K562 (cell line): Measurements from ENCODE around the gene RAI14. TPM values are rescaled to one million over a fixed set of nuclear protein-coding genes. Genes with fewer than 3 reads are reported as not detected.

Source experiments
- CXXC5 ChIP-seq: fragments of 250-450 bp; sonication (Bioruptor Pico); IDR thresholded peaks from 2 replicates; pipeline ENCODE4 v1.8.0; 2022; ENCODE audit warnings: inconsistent platforms, mild to moderate bottlenecking, moderate library complexity
- FOSL1 ChIP-seq: fragments of 200-800 bp; sonication (Bioruptor generic); conservative IDR thresholded peaks from 2 replicates; pipeline ENCODE4 v1.6.1; 2016; ENCODE audit warnings: missing genetic modification characterization, missing compliant biosample characterization
- KAT7 ChIP-seq: sonication (generic); formaldehyde crosslinking; IDR thresholded peaks from 2 replicates; pipeline ENCODE4 v1.8.0; 2022; ENCODE audit warnings: missing genetic modification reagents, mild to moderate bottlenecking, borderline replicate concordance
- MEIS2 ChIP-seq: fragments of 450-650 bp; IDR thresholded peaks from 2 replicates; pipeline ENCODE4 v1.6.1; 2014; ENCODE audit warnings: mild to moderate bottlenecking; ENCODE audit not compliant: partially characterized antibody
- MLLT1 ChIP-seq, 2 experiments: fragments of 450-650 bp; IDR thresholded peaks; 2 replicates each; pipeline ENCODE4 v1.6.1; 2016
- RCOR1 ChIP-seq, 2 experiments: IDR thresholded peaks; 2 replicates each; pipeline ENCODE4 v1.6.1; 2012; ENCODE audit warnings: low read depth in 2 of 2, low read length in 2 of 2, borderline replicate concordance in 1 of 2, improper control_type of control experiment in 1 of 2
- TAL1 ChIP-seq: fragments of 450-650 bp; IDR thresholded peaks from 2 replicates; pipeline ENCODE4 v1.6.1; 2016; ENCODE audit warnings: mild to moderate bottlenecking
- TCF7 ChIP-seq: sonication (generic); IDR thresholded peaks from 2 replicates; pipeline ENCODE4 v1.6.1; 2016; ENCODE audit warnings: antibody characterized with exemption, borderline replicate concordance
- TEAD1 ChIP-seq, 2 experiments: fragments of 450-650 bp in 1 of 2; sonication (generic) in 1 of 2; formaldehyde crosslinking; IDR thresholded peaks; 2 replicates each; pipeline versions ENCODE4 v1.4.0 to v1.8.0; 2020 to 2022; ENCODE audit warnings: mild to moderate bottlenecking in 2 of 2, missing genetic modification reagents in 1 of 2
- TEAD4 ChIP-seq, 2 experiments: sonication (generic) in 1 of 2; formaldehyde crosslinking in 1 of 2; IDR thresholded peaks; 2 replicates each; pipeline versions ENCODE4 v1.6.1 to v1.8.0; 2012 to 2022; ENCODE audit warnings: borderline replicate concordance in 1 of 2, inconsistent platforms in 1 of 2, low read length in 1 of 2, mild to moderate bottlenecking in 1 of 2, missing genetic modification reagents in 1 of 2
- ZNF282 ChIP-seq: sonication (generic); formaldehyde crosslinking; IDR thresholded peaks from 2 replicates; pipeline ENCODE4 v1.8.1; 2023; ENCODE audit warnings: missing genetic modification reagents
- polyA plus RNA-seq, 8 experiments: library from polyadenylated mRNA; depleted of rRNA in 4 of 8; stranded (reverse) in 5 of 8; unstranded in 3 of 8; fragments of >200 nt; fragmentation: Nextera tagmentation in 2 of 8; fragmentation: Illumina TruSeq in 1 of 8; extraction: Ambion mirVana in 2 of 8; extraction: Trizol in 1 of 8; gene quantifications; 2 replicates each; pipeline versions ENCODE4 v1.2.1 to v1.2.3, GENCODE V29; 2011 to 2014; ENCODE audit warnings: inconsistent platforms in 1 of 8, missing spikeins in 1 of 8
- total RNA-seq, 7 experiments: library from RNA; depleted of rRNA in 6 of 7; stranded (reverse); fragments of >200 nt in 6 of 7; fragmentation: Illumina TruSeq in 2 of 7; extraction: Trizol in 2 of 7; gene quantifications; 2 replicates each; pipeline versions ENCODE4 v1.2.1 to v1.2.3, GENCODE V29; 2011 to 2021; ENCODE audit warnings: low replicate concordance in 1 of 7
- TF ChIP-seq, protein P1 (sequence below): fragments of 200-800 bp; sonication (Bioruptor generic); IDR thresholded peaks from 2 replicates; pipeline ENCODE4 v1.6.1; 2017; ENCODE audit warnings: missing genetic modification characterization, missing compliant biosample characterization
- TF ChIP-seq, protein P2 (sequence below): fragments of 450-650 bp; IDR thresholded peaks from 2 replicates; pipeline ENCODE4 v1.6.1; 2016
- TF ChIP-seq, protein P3 (sequence below): fragments of 200-800 bp; sonication (Bioruptor generic); IDR thresholded peaks from 2 replicates; pipeline ENCODE4 v1.6.1; 2016; ENCODE audit warnings: missing genetic modification characterization, missing compliant biosample characterization

RAI14 gene
- total and polyA plus RNA-seq, 9 of the 15 experiments (the other 6 are each of a cell fraction or from before 2014, with no cell fraction given) = 11.3 to 82.5 (median 34.8) TPM

GRCh38 chr5:34687269-34688011 is 31.3 kb downstream of the RAI14 start (continued):
- TF ChIP-seq TCF7 (no peak), RCOR1 (IDR thresholded peaks at IDR 0.05; ENCODE audit: borderline replicate concordance in 1 of 2, low read depth in 2 of 2, low read length in 2 of 2) (0 out of 4 replicates have a peak, but pooled peaks of 1 of the 2 experiments have one; percentile 54), MLLT1 (IDR thresholded peaks at IDR 0.05) (0 out of 4 replicates have a peak, but pooled peaks of 1 of the 2 experiments have one; percentile 13), ZNF282 (CRISPR knock-in tag) (no peak), CXXC5 (CRISPR knock-in tag) (0 out of 2 replicates have a peak, but pooled peaks have one; percentile 33), KAT7 (CRISPR knock-in tag) (no peak), TAL1 (0 out of 2 replicates have a peak, but pooled peaks have one; percentile 14), FOSL1 (tag) (peak; percentile 86), TEAD1 (CRISPR knock-in tag; IDR thresholded peaks at IDR 0.05) (peak; percentile 59 to 83; a peak in 3 of 4 replicates), MEIS2 (peak; percentile 79), TEAD4 (IDR thresholded peaks at IDR 0.05; ENCODE audit: low read length) (peak; percentile 81), TEAD4 (CRISPR knock-in tag; IDR thresholded peaks at IDR 0.05; ENCODE audit: borderline replicate concordance) (no peak)
- TF ChIP-seq, protein P1, sequence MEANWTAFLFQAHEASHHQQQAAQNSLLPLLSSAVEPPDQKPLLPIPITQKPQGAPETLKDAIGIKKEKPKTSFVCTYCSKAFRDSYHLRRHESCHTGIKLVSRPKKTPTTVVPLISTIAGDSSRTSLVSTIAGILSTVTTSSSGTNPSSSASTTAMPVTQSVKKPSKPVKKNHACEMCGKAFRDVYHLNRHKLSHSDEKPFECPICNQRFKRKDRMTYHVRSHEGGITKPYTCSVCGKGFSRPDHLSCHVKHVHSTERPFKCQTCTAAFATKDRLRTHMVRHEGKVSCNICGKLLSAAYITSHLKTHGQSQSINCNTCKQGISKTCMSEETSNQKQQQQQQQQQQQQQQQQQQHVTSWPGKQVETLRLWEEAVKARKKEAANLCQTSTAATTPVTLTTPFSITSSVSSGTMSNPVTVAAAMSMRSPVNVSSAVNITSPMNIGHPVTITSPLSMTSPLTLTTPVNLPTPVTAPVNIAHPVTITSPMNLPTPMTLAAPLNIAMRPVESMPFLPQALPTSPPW (CRISPR knock-in tag) = peak; percentile 88
- TF ChIP-seq, protein P2, sequence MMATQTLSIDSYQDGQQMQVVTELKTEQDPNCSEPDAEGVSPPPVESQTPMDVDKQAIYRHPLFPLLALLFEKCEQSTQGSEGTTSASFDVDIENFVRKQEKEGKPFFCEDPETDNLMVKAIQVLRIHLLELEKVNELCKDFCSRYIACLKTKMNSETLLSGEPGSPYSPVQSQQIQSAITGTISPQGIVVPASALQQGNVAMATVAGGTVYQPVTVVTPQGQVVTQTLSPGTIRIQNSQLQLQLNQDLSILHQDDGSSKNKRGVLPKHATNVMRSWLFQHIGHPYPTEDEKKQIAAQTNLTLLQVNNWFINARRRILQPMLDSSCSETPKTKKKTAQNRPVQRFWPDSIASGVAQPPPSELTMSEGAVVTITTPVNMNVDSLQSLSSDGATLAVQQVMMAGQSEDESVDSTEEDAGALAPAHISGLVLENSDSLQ = peak; percentile 36; the same call in 1 of the 2 replicates
- TF ChIP-seq, protein P3, sequence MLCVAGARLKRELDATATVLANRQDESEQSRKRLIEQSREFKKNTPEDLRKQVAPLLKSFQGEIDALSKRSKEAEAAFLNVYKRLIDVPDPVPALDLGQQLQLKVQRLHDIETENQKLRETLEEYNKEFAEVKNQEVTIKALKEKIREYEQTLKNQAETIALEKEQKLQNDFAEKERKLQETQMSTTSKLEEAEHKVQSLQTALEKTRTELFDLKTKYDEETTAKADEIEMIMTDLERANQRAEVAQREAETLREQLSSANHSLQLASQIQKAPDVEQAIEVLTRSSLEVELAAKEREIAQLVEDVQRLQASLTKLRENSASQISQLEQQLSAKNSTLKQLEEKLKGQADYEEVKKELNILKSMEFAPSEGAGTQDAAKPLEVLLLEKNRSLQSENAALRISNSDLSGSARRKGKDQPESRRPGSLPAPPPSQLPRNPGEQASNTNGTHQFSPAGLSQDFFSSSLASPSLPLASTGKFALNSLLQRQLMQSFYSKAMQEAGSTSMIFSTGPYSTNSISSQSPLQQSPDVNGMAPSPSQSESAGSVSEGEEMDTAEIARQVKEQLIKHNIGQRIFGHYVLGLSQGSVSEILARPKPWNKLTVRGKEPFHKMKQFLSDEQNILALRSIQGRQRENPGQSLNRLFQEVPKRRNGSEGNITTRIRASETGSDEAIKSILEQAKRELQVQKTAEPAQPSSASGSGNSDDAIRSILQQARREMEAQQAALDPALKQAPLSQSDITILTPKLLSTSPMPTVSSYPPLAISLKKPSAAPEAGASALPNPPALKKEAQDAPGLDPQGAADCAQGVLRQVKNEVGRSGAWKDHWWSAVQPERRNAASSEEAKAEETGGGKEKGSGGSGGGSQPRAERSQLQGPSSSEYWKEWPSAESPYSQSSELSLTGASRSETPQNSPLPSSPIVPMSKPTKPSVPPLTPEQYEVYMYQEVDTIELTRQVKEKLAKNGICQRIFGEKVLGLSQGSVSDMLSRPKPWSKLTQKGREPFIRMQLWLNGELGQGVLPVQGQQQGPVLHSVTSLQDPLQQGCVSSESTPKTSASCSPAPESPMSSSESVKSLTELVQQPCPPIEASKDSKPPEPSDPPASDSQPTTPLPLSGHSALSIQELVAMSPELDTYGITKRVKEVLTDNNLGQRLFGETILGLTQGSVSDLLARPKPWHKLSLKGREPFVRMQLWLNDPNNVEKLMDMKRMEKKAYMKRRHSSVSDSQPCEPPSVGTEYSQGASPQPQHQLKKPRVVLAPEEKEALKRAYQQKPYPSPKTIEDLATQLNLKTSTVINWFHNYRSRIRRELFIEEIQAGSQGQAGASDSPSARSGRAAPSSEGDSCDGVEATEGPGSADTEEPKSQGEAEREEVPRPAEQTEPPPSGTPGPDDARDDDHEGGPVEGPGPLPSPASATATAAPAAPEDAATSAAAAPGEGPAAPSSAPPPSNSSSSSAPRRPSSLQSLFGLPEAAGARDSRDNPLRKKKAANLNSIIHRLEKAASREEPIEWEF (CRISPR knock-in tag) = 0 out of 2 replicates have a peak, but pooled peaks have one; percentile 68
